Heart left ventricle (tissue), 13 donors: Measurements from ENCODE around the gene ZDHHC14.

Experiments
- POLR2A ChIP-seq, 2 donors: fragments of 450-650 bp; IDR thresholded peaks; one replicate each; pipeline ENCODE4 v1.6.1; 2017; ENCODE audit warnings: antibody characterized with exemption in 2 of 2, mild to moderate bottlenecking in 2 of 2, moderate library complexity in 2 of 2
- TF ChIP-seq, protein P1 (sequence below), 12 donors: fragments of 200-600 bp; sonication (generic) in 4 of 12; IDR thresholded peaks; one replicate each; pipeline versions ENCODE4 v1.5.0 to v1.8.0; 2018 to 2022; ENCODE audit warnings: antibody characterized with exemption in 12 of 12, mild to moderate bottlenecking in 5 of 12
- donor health status: ischemic (EF 13 %, LVEDD 7.1; RV severe dilation, severe dysfunction).
- donor health status: DM: no; HTN: yes; CAD: no.
- donor health status: DM: no; HTN: no; CAD: no.
- donor health status: ischemic (EF 25% LVEDD 6.9; RV normal size, moderate dysfunction).
- donor health status: ischemic (EF 25% LVEDD 5.7; RV mildly dilated, moderate dysfunction).
- donor health status: ischemic (EF 35%, LVEDD 5.7; RV mildly dilated, moderate dysfunction).
- donor health status: nonischemic (EF 11% LVEDD 7.7; RV severe dilation, severe dysfunction).
- donor health status: DM: yes; HTN: yes; CAD: no.
- donor health status: PGD.
- donor health status: ischemic (EF 29% LVEDD 5.4; RV normal size, mild dysfunction).
- donor health status: nonischemic (EF 23%, LVEDD 6.1; RV moderate dilation, normal function).

DNA sequence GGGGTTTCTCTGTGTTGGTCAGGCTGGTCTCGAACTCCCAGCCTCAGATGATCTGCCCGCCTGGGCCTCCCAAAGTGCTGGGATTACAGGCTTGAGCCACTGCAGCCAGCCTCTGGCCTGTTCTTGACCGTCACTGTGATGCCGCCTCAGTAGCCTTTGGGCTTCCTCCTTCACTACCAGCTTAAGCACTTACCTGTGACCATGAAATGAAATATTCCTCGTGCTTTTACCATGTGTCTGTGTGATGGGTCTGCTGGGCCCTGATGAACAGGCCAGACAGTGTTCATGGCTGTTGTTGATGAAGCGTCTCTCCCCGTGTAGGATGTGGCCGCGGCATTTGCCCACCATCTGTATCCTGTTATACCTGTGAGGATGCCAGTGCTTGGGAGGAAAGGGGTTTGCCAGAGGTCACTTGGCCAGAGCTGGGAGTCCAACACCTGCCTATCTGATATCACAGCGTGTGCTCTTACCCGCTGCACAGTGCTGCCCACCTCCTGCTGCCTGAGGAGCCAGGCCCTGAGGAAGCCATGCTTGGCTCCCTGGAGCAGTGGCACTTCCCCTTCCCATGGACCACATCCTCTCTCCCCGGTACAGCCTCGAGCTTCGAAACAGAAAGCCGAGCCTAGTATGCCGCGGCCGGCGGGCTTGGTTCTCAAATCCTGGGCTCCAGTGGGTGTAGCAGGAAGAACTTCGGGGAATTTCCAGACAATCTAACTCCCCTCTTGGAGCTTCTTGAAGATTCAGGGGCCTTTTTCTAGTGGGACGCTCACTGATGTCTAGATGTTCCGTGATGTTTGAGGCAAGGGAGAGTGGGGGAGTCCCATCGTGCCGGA, 167.9 kb downstream of the ZDHHC14 start:
- TF ChIP-seq, protein P1, sequence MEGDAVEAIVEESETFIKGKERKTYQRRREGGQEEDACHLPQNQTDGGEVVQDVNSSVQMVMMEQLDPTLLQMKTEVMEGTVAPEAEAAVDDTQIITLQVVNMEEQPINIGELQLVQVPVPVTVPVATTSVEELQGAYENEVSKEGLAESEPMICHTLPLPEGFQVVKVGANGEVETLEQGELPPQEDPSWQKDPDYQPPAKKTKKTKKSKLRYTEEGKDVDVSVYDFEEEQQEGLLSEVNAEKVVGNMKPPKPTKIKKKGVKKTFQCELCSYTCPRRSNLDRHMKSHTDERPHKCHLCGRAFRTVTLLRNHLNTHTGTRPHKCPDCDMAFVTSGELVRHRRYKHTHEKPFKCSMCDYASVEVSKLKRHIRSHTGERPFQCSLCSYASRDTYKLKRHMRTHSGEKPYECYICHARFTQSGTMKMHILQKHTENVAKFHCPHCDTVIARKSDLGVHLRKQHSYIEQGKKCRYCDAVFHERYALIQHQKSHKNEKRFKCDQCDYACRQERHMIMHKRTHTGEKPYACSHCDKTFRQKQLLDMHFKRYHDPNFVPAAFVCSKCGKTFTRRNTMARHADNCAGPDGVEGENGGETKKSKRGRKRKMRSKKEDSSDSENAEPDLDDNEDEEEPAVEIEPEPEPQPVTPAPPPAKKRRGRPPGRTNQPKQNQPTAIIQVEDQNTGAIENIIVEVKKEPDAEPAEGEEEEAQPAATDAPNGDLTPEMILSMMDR (IDR thresholded peaks at IDR 0.05), result no peak
- no peak for TF ChIP-seq POLR2A (IDR thresholded peaks at IDR 0.05)
